ENCODE results near the gene MBP.

GRCh38 chr18:77098538-77099174 lies 33.9 kb downstream of the MBP start:
- TF ChIP-seq CTCF (conservative IDR thresholded peaks at IDR 0.05; ENCODE audit: low read depth in 2 of 2) (no peak), REST (IDR thresholded peaks at IDR 0.05; ENCODE audit: unreplicated experiment) (no peak), POLR2AphosphoS5 (IDR thresholded peaks at IDR 0.05; ENCODE audit: low read depth) (no peak)

All from GM23338 (cell line).